Hematopoietic multipotent progenitor cell treated with erythropoietin and hydrocortisone succinate and interleukin-3 and kit ligand, for 4 days (in vitro differentiated cells): ENCODE results near the gene NRXN3.
"Not testable (repeated sequence)": the region's sequence is repeated elsewhere in the genome, so short reads cannot be mapped to it uniquely, and the experiment has no call there.

Experiments used
- DNase-seq: peaks from one replicate; pipeline ENCODE4 v3.0.0-alpha.2; 2015

NRXN3 gene

GRCh38 chr14:78417532-78417931 lies 247.4 kb downstream of the NRXN3 start:
- no peak for DNase-seq

- no peak for DNase-seq
Measured at GRCh38 chr14:78424311-78424710, 254.1 kb downstream of the NRXN3 start.

DNA sequence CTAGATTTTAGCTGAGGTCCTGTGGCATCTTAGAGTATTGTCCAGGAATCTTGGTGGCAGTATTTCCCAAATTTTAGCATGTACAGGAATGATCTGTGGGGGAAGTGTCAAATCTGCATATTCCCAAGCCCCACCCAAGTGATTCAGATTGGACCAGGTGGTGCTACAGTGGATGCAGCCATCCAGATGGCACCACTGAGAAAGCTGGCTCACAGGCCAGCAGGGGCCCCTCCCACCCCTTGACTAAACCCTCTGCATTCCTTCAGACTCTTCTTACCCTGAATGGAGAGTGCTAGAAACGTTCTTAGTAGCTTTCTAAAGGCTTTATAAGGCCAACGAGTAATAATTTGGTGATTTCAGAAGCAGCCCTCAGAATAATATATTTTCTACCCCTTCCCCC lies 255.2 kb downstream of the NRXN3 start:
- DNase-seq: no peak

DNA sequence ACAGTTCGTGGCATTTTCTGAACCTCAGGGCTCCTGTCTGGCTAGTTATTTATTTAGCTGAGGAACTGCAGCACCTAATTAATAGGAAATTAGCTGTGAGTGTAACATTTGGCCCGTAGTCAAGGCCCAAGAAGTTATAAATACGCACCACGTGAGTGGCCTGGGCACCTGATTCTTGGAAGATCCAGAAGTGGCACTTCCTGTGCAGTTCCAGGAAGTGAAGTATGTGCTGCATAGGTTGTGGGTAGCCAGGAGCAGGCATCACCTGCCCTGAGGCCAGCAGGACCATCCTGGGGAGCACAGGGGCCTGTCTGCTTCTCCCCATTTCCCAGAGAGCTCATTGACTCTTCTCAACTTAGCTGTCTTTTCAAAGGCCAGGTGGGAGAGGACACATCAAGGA lies 255.6 kb downstream of the NRXN3 start:
- no peak for DNase-seq

DNA sequence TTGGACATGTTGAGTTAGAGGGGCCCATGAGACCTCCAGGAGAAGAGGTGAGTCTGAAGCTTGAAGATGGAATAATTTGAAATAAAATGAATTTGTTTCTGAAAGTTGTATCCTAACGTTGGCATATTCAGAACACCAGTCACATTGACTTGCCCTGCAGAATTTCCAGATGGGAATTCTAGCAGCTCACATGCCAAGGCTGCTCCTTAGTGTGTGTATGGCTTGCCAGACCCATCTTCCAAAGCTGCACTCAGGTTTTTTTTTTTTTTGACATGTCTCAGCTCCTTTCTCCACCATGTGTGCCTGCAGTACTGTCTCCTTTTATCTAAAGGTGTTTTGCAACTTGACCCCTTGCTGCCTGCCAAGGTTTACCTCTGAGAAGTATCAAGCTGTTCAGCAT lies 261.9 kb downstream of the NRXN3 start:
- DNase-seq: no peak

DNA sequence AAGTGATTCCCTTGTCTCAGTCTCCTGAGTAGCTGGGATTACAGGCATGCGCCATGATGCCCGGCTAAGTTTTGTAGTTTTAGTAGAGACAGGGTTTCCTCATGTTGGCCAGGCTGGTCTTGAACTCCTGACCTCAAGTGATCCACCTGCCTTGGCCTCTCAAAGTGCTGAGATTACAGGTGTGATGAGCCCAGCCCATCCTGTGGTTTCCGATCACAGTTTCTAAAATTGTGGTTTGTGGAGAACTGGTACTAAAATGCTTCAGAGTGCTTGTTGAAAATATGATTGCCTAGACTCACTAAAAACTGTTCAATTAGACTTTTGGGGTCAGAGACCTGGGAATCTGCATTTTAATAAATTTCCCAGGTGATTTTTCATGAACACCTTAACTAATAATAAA lies 267.3 kb downstream of the NRXN3 start:
- DNase-seq: not testable (repeated sequence)

GRCh38 chr14:78440356-78440894 lies 270.3 kb downstream of the NRXN3 start:
- peak; percentile 49 for DNase-seq

DNA sequence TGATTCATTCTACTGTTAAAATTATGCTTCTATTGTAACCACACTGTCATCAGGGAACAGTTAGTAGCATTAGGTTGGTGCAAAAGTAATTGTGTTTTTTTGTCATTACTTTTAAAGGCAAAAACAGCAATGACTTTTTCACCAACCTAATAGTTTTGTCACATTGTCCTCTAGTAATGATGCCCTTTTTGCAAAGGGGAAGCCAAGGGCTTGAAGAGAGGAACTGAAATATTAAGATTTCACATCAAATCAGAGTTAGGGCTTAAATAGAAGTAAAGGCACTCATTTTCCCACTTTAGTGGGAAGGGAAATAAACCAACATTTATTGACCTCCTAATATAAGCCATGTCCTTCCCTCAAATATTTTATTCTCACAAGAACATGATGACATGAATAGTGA lies 273.7 kb downstream of the NRXN3 start:
- DNase-seq: no peak

- peak; percentile 72 for DNase-seq
Measured at GRCh38 chr14:78445275-78445674, 275.1 kb downstream of the NRXN3 start.

DNA sequence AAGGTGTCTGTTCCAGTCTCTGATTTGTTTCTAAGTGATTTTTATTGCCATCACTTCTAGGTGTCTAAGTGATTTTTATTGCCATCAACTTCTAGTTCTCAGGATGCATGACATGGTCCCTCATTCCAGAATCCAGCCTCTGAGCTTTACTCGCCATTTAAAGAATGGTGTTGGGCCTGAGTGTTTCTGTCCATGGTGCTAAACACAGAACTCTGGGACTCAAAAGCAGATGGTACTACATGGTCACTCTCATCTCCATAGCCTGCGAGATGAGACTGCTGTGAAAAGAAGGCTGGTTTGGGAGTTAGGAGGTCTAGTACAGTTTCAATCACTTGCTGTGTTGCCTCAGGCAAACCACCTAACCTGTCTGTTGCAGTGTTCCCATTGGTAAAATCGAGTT lies 276.6 kb downstream of the NRXN3 start:
- peak; percentile 29 for DNase-seq

DNA sequence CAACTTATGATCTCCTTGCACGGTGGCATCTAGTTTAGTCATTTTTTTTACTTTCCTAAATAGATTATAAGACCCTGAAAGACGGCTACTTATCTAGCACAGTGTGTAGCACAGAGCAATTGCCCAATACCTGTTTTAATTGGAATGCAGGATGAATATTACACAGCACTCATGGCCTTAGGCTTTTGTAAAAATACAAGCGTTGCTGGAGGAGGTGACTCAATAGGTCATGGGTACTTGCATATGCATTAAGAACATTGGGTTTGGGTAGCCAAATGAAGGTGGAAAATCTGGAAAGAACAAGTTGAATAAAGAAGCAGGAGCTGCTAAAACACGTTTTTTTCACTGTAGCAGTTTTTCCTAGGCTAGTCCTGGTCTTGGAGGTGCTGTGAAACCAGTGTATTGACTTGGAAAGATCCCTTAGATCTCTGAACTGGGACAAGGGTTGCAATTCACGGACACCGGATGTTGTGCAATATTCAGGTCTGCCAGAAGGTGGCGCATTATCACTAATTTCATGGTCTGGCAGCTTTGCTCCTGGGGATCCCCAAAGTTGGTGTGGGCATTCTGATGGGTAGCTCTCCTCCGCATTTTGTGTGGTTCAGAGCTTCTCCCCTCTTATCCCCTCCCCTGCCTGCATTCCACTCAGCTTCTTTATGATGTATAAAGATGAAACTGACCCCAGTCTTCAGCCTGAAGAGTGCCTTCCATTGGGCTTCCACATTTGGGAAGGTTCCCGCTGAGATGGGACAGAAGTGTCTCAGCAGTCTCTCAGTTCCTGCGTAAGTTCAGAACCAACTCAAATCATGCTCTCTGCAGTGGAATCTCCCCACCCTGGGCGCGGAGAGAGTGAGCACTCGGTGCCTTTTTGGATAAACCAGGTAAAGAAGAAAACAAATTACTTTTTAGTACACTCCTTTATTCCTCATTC lies 278.3 kb downstream of the NRXN3 start:
- DNase-seq: peak; percentile 69

- peak; percentile 60 for DNase-seq
Measured at GRCh38 chr14:78450669-78451318, 280.6 kb downstream of the NRXN3 start.

DNA sequence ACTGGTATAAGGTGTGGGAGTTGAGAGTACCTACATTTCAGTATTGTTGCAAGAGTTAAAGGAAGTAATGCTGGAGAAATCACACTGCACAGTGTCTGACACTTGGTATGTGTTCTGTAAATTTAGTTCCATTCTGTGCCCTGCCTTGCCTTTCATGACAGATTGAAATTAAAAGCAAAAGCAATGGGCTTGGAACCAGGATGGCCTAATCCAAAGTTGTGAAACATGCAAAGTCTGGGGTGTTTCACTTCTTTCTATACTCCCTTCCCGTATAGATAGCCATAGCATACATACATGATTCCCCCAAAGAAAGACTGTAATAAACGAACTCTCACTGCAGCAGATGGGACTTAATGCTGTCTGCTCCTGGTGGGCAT lies 281.1 kb downstream of the NRXN3 start:
- no peak for DNase-seq

DNA sequence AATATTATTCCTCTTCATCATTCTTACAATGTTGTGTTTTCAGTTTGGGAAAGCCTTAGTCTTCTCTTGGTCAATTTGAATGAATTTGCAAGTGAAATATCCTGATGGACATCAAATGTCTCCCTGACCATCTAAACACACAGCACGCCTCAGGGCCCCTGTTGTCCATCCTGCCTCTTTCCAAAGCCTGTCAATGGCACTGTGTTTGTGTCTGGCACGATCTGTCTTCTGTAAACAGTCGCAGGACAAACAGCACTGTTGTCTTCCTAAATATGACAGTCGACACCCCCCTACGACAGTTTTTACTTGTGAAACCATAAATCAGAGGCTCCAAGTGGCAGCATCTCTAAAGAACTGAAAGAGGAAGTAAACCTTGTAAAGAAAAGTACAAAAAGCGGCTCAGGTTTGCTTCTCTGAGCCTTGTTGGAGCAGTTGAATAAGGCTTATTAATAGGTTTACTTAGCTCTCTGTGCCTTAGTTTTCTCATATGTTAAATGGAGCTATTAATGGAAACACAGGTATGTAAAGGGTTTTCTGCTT lies 285.8 kb downstream of the NRXN3 start:
- DNase-seq: no peak

GRCh38 chr14:78469947-78470346 lies 299.8 kb downstream of the NRXN3 start:
- no peak for DNase-seq

DNA sequence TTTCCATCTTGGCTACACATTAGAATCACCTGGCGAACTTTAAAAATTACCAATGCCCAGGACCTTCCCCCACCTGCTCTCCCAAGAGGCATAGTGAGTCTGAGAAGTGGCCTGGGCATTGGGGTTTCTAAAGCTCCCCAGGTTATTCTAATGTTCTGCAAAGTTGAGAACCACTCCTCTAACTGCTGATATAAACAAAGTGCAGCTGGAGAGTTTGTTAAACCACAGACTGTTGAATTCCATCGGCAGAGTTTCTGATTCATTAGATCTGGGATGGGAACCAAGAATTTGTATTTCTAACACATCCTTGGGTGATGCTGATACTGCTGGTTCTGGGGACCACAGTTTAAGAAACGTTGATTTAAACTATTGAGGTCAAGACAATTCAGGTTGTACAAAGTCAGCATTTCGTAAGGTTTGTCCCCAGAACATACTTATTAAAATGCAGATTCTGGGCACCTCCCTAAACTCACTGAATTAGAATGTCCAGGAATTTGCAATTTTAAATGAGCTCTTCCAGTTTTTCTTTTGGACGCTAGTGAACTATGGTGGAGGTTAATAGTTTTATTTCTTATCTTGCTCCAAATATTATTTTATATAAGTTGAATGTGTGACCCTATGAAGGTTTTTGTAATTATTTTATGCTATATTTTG lies 309.1 kb downstream of the NRXN3 start:
- DNase-seq: no peak

DNA sequence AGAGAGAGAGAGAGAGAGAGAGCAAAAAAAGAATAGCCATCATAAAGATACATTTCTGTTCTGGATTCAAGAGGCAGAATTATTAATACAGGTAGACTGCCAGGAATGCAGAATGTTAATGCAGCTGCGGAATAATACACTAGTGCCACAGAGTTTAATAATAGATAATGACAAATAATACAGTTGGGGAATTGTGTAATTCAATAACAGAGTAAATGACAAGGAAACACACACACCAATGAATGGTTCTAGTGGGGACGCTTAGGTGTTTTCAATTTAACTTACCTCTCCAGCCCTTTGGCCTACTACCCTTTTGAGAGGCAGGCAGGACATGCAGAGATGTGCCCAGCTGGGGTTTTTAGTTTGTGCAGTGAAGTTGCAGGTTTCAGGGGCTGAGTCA lies 313.9 kb downstream of the NRXN3 start:
- no peak for DNase-seq

- no peak for DNase-seq
Measured at GRCh38 chr14:78486081-78486480, 315.9 kb downstream of the NRXN3 start.

DNA sequence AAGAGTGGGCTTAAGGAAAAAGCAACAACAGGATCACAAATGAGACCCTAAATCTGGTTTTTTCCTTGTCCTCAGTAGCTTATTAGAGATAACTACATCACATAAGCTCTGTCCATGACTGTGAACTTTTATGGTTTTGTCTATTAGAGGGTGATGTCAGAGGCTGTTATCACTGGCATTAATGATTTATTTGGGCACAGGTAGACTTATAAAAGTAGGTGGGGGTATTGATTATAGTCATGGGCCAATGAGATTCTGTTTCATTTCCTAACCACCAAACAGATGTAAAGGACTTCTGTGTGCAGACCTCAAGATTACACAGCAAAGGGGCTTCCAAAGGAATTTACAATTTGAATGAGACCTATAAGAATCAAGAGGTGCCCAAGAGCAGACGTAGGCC lies 316.4 kb downstream of the NRXN3 start:
- DNase-seq: no peak

- DNase-seq: not testable (repeated sequence)
Measured at GRCh38 chr14:78487573-78487972, 317.4 kb downstream of the NRXN3 start.

DNA sequence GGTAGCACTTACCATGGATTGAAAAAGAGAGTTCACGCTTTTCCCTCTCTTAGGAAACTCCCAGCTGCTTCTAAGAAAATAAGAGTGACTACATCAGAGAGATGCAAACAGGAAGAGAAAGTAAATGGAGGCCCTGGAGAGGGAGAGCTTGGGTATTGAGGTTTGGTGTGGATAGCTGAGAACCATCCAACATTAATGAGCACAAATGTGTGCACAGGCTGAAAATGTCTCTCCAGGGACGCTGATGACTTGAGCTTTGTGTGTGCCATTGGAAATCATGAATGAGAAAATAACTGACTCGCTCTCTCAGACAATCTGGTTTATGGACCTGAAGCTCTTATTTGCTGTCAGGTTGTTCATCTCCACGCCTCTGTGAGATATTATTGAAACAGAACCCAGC lies 318.8 kb downstream of the NRXN3 start:
- no peak for DNase-seq

GRCh38 chr14:78491048-78491447 lies 320.9 kb downstream of the NRXN3 start:
- no peak for DNase-seq

GRCh38 chr14:78498062-78498595 lies 328.0 kb downstream of the NRXN3 start:
- no peak for DNase-seq
